GM19468 (cell line): Measurements from ENCODE around the gene UGT1A1.

Experiments
- ATAC-seq: cut with Tn5 transposase; IDR thresholded peaks from one replicate; pipeline ENCODE4 v1.9.1; 2021; ENCODE audit warnings: mild to moderate bottlenecking, moderate library complexity, moderate number of reproducible peaks; ENCODE audit not compliant: unreplicated experiment; ENCODE audit errors: extremely low read depth

UGT1A1 gene

GRCh38 chr2:233793465-233794127, 33.5 kb downstream of the UGT1A1 start:
- ATAC-seq: no peak

- no peak for ATAC-seq
These were observed 34.1 kb downstream of the UGT1A1 start for GRCh38 chr2:233794128-233794658.

- no peak for ATAC-seq
These were observed 35.7 kb downstream of the UGT1A1 start for GRCh38 chr2:233795735-233796171.

GRCh38 chr2:233796254-233796653, 36.2 kb downstream of the UGT1A1 start:
- ATAC-seq: no peak

- ATAC-seq: no peak
These were observed 38.4 kb downstream of the UGT1A1 start for GRCh38 chr2:233798335-233799086.

GRCh38 chr2:233799087-233799665, 39.1 kb downstream of the UGT1A1 start:
- ATAC-seq: no peak

GRCh38 chr2:233799716-233800115, 39.6 kb downstream of the UGT1A1 start:
- no peak for ATAC-seq

- ATAC-seq: no peak
These were observed 40.1 kb downstream of the UGT1A1 start for GRCh38 chr2:233800208-233800607.

- ATAC-seq: no peak
These were observed 41.5 kb downstream of the UGT1A1 start for GRCh38 chr2:233801357-233802131.

GRCh38 chr2:233802132-233802815, 42.2 kb downstream of the UGT1A1 start:
- ATAC-seq: no peak

GRCh38 chr2:233803292-233803911, 43.3 kb downstream of the UGT1A1 start:
- ATAC-seq: no peak

- ATAC-seq: no peak
These were observed 43.9 kb downstream of the UGT1A1 start for GRCh38 chr2:233803994-233804393.

GRCh38 chr2:233807215-233807865, 47.3 kb downstream of the UGT1A1 start:
- ATAC-seq: no peak

GRCh38 chr2:233807966-233808935, 48.2 kb downstream of the UGT1A1 start:
- no peak for ATAC-seq

- ATAC-seq: no peak
These were observed 50.3 kb downstream of the UGT1A1 start for GRCh38 chr2:233810385-233810784.

GRCh38 chr2:233811087-233811486, 51.0 kb downstream of the UGT1A1 start:
- ATAC-seq: no peak

GRCh38 chr2:233811732-233812131, 51.7 kb downstream of the UGT1A1 start:
- no peak for ATAC-seq
